K562 (cell line): Measurements from ENCODE around the gene ARHGAP42. TPM values are rescaled to one million over a fixed set of nuclear protein-coding genes. Genes with fewer than 3 reads are reported as not detected.

Source experiments
- ATAC-seq: fragments of 200-7000 bp; cut with Tn5 transposase; 3 replicates; pipeline ENCODE4 v1.9.1; 2020; ENCODE audit warnings: moderate library complexity
- BruUV-seq: library from RNA; stranded (reverse); fragments of 400-500 nt; replicated peaks from 2 replicates; lab custom pipeline; 2021; lab: Mats Ljungman, UMichigan
- CTCF ChIA-PET: fragments of 300-600 bp; formaldehyde crosslinking; extraction: SDS; loops from one replicate; lab custom pipeline; 2021; ENCODE audit warnings: low intra/inter-chr PET ratio; lab: Yijun Ruan, JAX
- POLR2A ChIA-PET: fragments of 300-600, 350-650 bp; sonication (Branson Sonifier 250); formaldehyde crosslinking; extraction: SDS; loops from one replicate; lab custom pipeline; 2021; ENCODE audit warnings: antibody characterized with exemption, inconsistent platforms; lab: Yijun Ruan, JAX
- DNase-seq, 4 experiments: peaks; one replicate each; pipeline versions ENCODE4 v3.0.0 to v3.0.0-alpha.2; 2011 to 2018; ENCODE audit warnings: low spot score in 3 of 4, mixed read lengths in 3 of 4; ENCODE audit errors: extremely low read depth in 1 of 4
- FAIRE-seq: peaks from 2 replicates; lab custom pipeline; 2011; peaks lifted over from hg19 to GRCh38; lab: Jason Lieb, UNC
- H2AFZ ChIP-seq: 2 replicates; pipeline ENCODE4 v1.6.0; 2011; ENCODE audit warnings: low read depth, low read length, control low read depth, inconsistent platforms
- H3K27ac ChIP-seq: fragments of 200-600 bp; 3 replicates; pipeline ENCODE4 v1.8.0; 2011; ENCODE audit warnings: low read depth, mild to moderate bottlenecking, control low read depth, inconsistent platforms, low read length, moderate library complexity, mixed read lengths; ENCODE audit errors: extremely low read depth
- H3K27me3 ChIP-seq, 2 experiments: fragments of 300-600 bp in 1 of 2; 2 replicates in 1 of 2; 3 replicates in 1 of 2; pipeline versions ENCODE4 v1.6.0 to v1.8.0; 2011; ENCODE audit warnings: inconsistent platforms in 2 of 2, low read length in 2 of 2, mild to moderate bottlenecking in 1 of 2, mixed read lengths in 1 of 2, moderate library complexity in 1 of 2; ENCODE audit not compliant: control insufficient read depth in 2 of 2, insufficient read depth in 2 of 2
- H3K36me3 ChIP-seq: fragments of 300-600 bp; 3 replicates; pipeline ENCODE4 v1.8.0; 2011; ENCODE audit warnings: mild to moderate bottlenecking, low read length, inconsistent platforms; ENCODE audit not compliant: control insufficient read depth, insufficient read depth
- H3K4me1 ChIP-seq, 2 experiments: fragments of 200-600 bp in 1 of 2; replicated peaks in 1 of 2; 2 replicates in 1 of 2; 3 replicates in 1 of 2; pipeline versions ENCODE4 v1.5.1 to v1.8.0; 2011; ENCODE audit warnings: inconsistent platforms in 2 of 2, low read length in 2 of 2, mild to moderate bottlenecking in 1 of 2, mixed read lengths in 1 of 2, moderate library complexity in 1 of 2; ENCODE audit not compliant: control insufficient read depth in 2 of 2, insufficient read depth in 2 of 2
- H3K4me2 ChIP-seq: 2 replicates; pipeline ENCODE4 v1.6.1; 2011; ENCODE audit warnings: low read length, control low read depth, inconsistent platforms, mixed read lengths; ENCODE audit not compliant: insufficient read depth
- H3K4me3 ChIP-seq: fragments of 200-600 bp; sonication (generic), shearing (Covaris generic); 2 replicates; pipeline ENCODE4 v1.5.1; 2016; ENCODE audit warnings: control low read depth, inconsistent platforms
- H3K79me2 ChIP-seq: fragments of 200-600 bp; 3 replicates; pipeline ENCODE4 v1.8.0; 2011; ENCODE audit warnings: low read length, inconsistent platforms; ENCODE audit not compliant: control insufficient read depth, insufficient read depth
- H3K9ac ChIP-seq, 2 experiments: 2 replicates each; pipeline versions ENCODE4 v1.6.0 to v1.6.1; 2011; ENCODE audit warnings: low read depth in 2 of 2, low read length in 2 of 2, control low read depth in 1 of 2, inconsistent platforms in 1 of 2, mild to moderate bottlenecking in 1 of 2, mixed read lengths in 1 of 2; ENCODE audit not compliant: insufficient read depth in 1 of 2
- H3K9me1 ChIP-seq: one replicate; pipeline ENCODE4 v1.6.0; 2011; ENCODE audit warnings: inconsistent platforms, mild to moderate bottlenecking, low read length, moderate library complexity; ENCODE audit not compliant: control insufficient read depth, insufficient read depth
- H3K9me3 ChIP-seq: replicated peaks from 2 replicates; pipeline ENCODE4 v1.5.1; 2011; ENCODE audit warnings: low read depth, low read length, inconsistent platforms; ENCODE audit not compliant: control insufficient read depth, insufficient read depth
- H4K20me1 ChIP-seq: replicated peaks from 2 replicates; pipeline ENCODE4 v1.6.1; 2011; ENCODE audit warnings: low read length, inconsistent platforms, mixed read lengths; ENCODE audit not compliant: control insufficient read depth, insufficient read depth
- ARID2 ChIP-seq: fragments of 450-650 bp; IDR thresholded peaks from 2 replicates; pipeline ENCODE4 v1.6.1; 2017; ENCODE audit warnings: antibody characterized with exemption, mild to moderate bottlenecking
- BACH1 ChIP-seq: fragments of 200-800 bp; sonication (Bioruptor generic); IDR thresholded peaks from 2 replicates; pipeline ENCODE4 v1.6.1; 2016; ENCODE audit warnings: missing genetic modification characterization, missing compliant biosample characterization
- MAFF ChIP-seq: IDR thresholded peaks from 2 replicates; pipeline ENCODE4 v1.6.1; 2012; ENCODE audit warnings: low read length, improper control_type of control experiment
- SIRT6 ChIP-seq: IDR thresholded peaks from one replicate; pipeline ENCODE4 v1.6.1; 2012; ENCODE audit warnings: low read depth, mild to moderate bottlenecking, control low read depth, inconsistent platforms, low read length, moderate library complexity
- SMARCC2 ChIP-seq: fragments of 450-650 bp; IDR thresholded peaks from 2 replicates; pipeline ENCODE4 v1.6.1; 2017; ENCODE audit warnings: antibody characterized with exemption, moderate library complexity, mild to moderate bottlenecking, low read depth
- WGBS: fragments of 100-300 bp; shearing (Covaris generic); methylation state at CpG from one replicate; pipeline ENCODE4 v1.1.6; 2016; ENCODE audit warnings: low coverage, mixed read lengths; ENCODE audit not compliant: insufficient coverage; ENCODE audit errors: missing lambda C conversion rate; 5-methylcytosine and 5-hydroxymethylcytosine counted together
- in situ Hi-C: fragments of 300-500 bp; cut with MboI; formaldehyde crosslinking; loops from 4 replicates; pipeline ENCODE4 v1.15.0; 2018; ENCODE audit warnings: inconsistent platforms, mixed read lengths
- intact Hi-C: fragments of 100-400 bp; cut with micrococcal nuclease; formaldehyde crosslinking; loops from 2 replicates; pipeline ENCODE4 v1.14.2; 2022
- polyA plus RNA-seq, 8 experiments: library from polyadenylated mRNA; depleted of rRNA in 4 of 8; stranded (reverse) in 5 of 8; unstranded in 3 of 8; fragments of >200 nt; fragmentation: Nextera tagmentation in 2 of 8; fragmentation: Illumina TruSeq in 1 of 8; extraction: Ambion mirVana in 2 of 8; extraction: Trizol in 1 of 8; gene quantifications; 2 replicates each; pipeline versions ENCODE4 v1.2.1 to v1.2.3, GENCODE V29; 2011 to 2014; ENCODE audit warnings: inconsistent platforms in 1 of 8, missing spikeins in 1 of 8
- total RNA-seq, 7 experiments: library from RNA; depleted of rRNA in 6 of 7; stranded (reverse); fragments of >200 nt in 6 of 7; fragmentation: Illumina TruSeq in 2 of 7; extraction: Trizol in 2 of 7; gene quantifications; 2 replicates each; pipeline versions ENCODE4 v1.2.1 to v1.2.3, GENCODE V29; 2011 to 2021; ENCODE audit warnings: low replicate concordance in 1 of 7
- TF ChIP-seq, protein P1 (sequence below): sonication (generic); formaldehyde crosslinking; IDR thresholded peaks from 2 replicates; pipeline ENCODE4 v1.8.0; 2022; ENCODE audit warnings: mild to moderate bottlenecking, missing genetic modification reagents, borderline replicate concordance
- TF ChIP-seq, protein P2 (sequence below): fragments of 250-450 bp; sonication (Bioruptor Pico); IDR thresholded peaks from 2 replicates; pipeline ENCODE4 v1.4.0; 2020; ENCODE audit warnings: mild to moderate bottlenecking, moderate library complexity

ARHGAP42 gene
- total and polyA plus RNA-seq, 9 of the 15 experiments (the other 6 are each of a cell fraction or from before 2014, with no cell fraction given), result 0.95 to 6.1 (median 2.4) TPM

DNA sequence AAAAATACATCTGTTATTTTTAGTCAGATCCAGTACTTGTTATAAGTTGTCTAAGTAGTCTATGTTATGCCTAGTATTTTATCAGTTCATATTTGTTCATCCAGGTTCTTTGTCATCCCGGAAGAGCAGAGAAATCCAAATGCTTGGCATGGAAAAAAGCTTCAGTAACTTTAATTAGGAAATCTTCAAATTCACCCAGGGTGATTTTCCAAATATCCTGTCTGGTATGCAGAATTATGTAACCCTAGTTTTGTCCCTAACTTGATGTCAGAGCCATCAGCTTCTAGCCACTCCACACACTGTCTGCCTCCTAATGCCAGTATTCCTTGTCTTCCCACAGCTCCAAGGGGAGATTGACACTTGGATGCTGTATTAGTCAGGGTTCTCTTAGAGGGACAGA lies 216.2 kb downstream of the ARHGAP42 start:
- 25% methylated on average over 1 of the region's 1 CpG for WGBS
- intact Hi-C loops, result no loop called here

More for the DNA sequence above, 216.2 kb downstream of the ARHGAP42 start:
- Histone ChIP-seq H3K27me3 (no peaks in the 10 kb centered on the region), H2AFZ (no peak overlapping the region), H3K27ac (no peak overlapping the region), H3K4me3 (no peak overlapping the region), H3K9me1 (no peaks in the 10 kb centered on the region), H3K4me1 (no peaks in the 10 kb centered on the region), H3K79me2 (no peaks in the 10 kb centered on the region), H3K9ac (no peak overlapping the region), H3K9me3 (no peaks in the 10 kb centered on the region), H3K4me2 (no peak overlapping the region), H3K36me3 (no peaks in the 10 kb centered on the region), H4K20me1 (no peaks in the 10 kb centered on the region)
- FAIRE-seq (no peak), DNase-seq (no peak), ATAC-seq (no peak)
- ChIA-PET CTCF (no interaction called here), POLR2A (no interaction called here)
- in situ Hi-C loops, result no loop called here
- BruUV-seq, result no TSS peak
- TF ChIP-seq SIRT6 (no peak), ARID2 (no peak), BACH1 (tag) (no peak), SMARCC2 (no peak), MAFF (no peak)
- TF ChIP-seq, protein P1, sequence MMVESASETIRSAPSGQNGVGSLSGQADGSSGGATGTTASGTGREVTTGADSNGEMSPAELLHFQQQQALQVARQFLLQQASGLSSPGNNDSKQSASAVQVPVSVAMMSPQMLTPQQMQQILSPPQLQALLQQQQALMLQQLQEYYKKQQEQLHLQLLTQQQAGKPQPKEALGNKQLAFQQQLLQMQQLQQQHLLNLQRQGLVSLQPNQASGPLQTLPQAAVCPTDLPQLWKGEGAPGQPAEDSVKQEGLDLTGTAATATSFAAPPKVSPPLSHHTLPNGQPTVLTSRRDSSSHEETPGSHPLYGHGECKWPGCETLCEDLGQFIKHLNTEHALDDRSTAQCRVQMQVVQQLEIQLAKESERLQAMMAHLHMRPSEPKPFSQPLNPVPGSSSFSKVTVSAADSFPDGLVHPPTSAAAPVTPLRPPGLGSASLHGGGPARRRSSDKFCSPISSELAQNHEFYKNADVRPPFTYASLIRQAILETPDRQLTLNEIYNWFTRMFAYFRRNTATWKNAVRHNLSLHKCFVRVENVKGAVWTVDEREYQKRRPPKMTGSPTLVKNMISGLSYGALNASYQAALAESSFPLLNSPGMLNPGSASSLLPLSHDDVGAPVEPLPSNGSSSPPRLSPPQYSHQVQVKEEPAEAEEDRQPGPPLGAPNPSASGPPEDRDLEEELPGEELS (CRISPR knock-in tag), result no peak
- TF ChIP-seq, protein P2, sequence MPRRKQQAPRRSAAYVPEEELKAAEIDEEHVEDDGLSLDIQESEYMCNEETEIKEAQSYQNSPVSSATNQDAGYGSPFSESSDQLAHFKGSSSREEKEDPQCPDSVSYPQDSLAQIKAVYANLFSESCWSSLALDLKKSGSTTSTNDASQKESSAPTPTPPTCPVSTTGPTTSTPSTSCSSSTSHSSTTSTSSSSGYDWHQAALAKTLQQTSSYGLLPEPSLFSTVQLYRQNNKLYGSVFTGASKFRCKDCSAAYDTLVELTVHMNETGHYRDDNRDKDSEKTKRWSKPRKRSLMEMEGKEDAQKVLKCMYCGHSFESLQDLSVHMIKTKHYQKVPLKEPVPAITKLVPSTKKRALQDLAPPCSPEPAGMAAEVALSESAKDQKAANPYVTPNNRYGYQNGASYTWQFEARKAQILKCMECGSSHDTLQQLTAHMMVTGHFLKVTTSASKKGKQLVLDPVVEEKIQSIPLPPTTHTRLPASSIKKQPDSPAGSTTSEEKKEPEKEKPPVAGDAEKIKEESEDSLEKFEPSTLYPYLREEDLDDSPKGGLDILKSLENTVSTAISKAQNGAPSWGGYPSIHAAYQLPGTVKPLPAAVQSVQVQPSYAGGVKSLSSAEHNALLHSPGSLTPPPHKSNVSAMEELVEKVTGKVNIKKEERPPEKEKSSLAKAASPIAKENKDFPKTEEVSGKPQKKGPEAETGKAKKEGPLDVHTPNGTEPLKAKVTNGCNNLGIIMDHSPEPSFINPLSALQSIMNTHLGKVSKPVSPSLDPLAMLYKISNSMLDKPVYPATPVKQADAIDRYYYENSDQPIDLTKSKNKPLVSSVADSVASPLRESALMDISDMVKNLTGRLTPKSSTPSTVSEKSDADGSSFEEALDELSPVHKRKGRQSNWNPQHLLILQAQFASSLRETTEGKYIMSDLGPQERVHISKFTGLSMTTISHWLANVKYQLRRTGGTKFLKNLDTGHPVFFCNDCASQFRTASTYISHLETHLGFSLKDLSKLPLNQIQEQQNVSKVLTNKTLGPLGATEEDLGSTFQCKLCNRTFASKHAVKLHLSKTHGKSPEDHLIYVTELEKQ, result no peak
